ENCODE measurements around the gene OMG. TPM values are rescaled to one million over a fixed set of nuclear protein-coding genes. Genes with fewer than 3 reads are reported as not detected.

Gene OMG
- total RNA-seq, 2 experiments from 2014 or later = 0.44 to 0.47 TPM

DNA sequence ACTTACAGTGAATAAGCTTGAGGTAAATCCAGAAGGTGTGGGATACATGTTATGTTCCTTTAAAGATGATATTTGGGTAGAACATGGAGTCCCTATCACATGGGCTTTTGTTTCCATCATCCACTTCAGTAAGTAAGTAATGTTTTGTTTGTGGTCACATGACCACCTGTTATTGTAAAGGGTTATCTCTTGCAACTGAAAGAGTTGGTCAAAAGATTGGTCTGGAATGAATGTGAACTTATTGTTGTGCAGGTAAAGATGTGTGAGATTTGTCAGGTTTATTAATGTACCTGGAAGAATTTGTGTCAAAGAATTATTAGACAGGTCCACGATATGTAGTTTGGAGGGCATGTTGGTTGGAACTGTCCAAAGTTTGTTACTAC, 1.6 kb downstream of the OMG start:
- Histone ChIP-seq H3K4me3 (ENCODE audit: low read length) (no peak overlapping the region), H3K27me3 (ENCODE audit: control insufficient read depth in 1 of 2, insufficient read depth in 2 of 2, low read length in 2 of 2) (no peaks in the 10 kb centered on the region), H3K4me1 (ENCODE audit: insufficient read depth, low read length) (no peaks in the 10 kb centered on the region), H3K9me3 (ENCODE audit: control insufficient read depth in 1 of 2, insufficient read depth in 1 of 2, low read length in 2 of 2) (no peaks in the 10 kb centered on the region), H3K27ac (ENCODE audit: low read depth in 1 of 2, low read length in 2 of 2) (no peak overlapping the region), H3K36me3 (ENCODE audit: insufficient read depth, low read length) (no peaks in the 10 kb centered on the region)
- intact Hi-C loops (cut with DNase I, micrococcal nuclease) = no loop called here
- ChIA-PET POLR2A (interaction anchor here (1.2 kb wide), 1 partner anchor 15 kb away, joined by 4 read pairs; no protein-coding TSS in a partner anchor), CTCF (no interaction called here)
- Mint-ChIP-seq H3K36me3 (ENCODE audit: low read depth) (no peaks in the 10 kb centered on the region), H3K27me3 (no peaks in the 10 kb centered on the region), H3K4me1 (ENCODE audit: low read depth) (peaks cover 24% of the 10 kb centered on the region), H3K27ac (no peak overlapping the region), H3K4me3 (no peak overlapping the region), H3K9me3 (no peaks in the 10 kb centered on the region)
- DNase-seq = no peak
- no peak for ATAC-seq (ENCODE audit: poor library complexity)
- TF ChIP-seq, protein P1, sequence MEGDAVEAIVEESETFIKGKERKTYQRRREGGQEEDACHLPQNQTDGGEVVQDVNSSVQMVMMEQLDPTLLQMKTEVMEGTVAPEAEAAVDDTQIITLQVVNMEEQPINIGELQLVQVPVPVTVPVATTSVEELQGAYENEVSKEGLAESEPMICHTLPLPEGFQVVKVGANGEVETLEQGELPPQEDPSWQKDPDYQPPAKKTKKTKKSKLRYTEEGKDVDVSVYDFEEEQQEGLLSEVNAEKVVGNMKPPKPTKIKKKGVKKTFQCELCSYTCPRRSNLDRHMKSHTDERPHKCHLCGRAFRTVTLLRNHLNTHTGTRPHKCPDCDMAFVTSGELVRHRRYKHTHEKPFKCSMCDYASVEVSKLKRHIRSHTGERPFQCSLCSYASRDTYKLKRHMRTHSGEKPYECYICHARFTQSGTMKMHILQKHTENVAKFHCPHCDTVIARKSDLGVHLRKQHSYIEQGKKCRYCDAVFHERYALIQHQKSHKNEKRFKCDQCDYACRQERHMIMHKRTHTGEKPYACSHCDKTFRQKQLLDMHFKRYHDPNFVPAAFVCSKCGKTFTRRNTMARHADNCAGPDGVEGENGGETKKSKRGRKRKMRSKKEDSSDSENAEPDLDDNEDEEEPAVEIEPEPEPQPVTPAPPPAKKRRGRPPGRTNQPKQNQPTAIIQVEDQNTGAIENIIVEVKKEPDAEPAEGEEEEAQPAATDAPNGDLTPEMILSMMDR (IDR thresholded peaks at IDR 0.05) = no peak

DNA sequence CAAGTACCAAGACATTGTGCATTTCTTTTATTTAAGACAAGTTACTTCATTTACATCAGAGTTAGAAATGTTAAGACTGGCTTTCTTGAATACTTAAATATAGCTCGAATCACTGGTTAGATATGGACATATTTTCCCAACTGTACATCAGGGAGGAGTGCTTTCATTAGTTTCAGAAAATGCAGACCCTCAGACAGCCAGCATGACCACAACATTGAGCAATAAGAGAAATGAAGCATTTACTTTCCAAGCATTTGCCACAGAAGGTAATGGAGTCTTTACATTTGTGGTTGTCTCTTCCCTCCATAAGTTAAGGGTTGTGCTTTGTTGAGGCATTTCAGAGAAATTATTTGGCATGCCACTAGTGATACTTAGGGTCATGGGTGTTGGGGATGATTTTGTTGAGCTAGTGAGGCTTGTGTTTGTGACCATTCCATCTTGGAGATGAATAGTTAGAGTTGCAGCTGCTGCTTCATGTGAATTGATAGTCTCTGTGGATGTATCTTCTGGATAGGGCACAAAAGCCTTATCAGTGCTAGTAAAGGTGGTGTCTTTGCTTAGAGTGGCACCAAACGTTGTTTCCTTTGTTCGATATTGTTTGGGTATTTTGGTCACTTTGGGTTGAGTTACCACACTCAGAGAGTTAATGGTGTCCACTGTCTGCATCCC, 2.1 kb downstream of the OMG start:
- POLR2A ChIA-PET = interaction anchor here (1.2 kb wide), 1 partner anchor 15 kb away, joined by 4 read pairs; no protein-coding TSS in a partner anchor
- Histone ChIP-seq H3K27ac (ENCODE audit: low read depth in 1 of 2, low read length in 2 of 2) (no peak overlapping the region), H3K36me3 (ENCODE audit: insufficient read depth, low read length) (no peaks in the 10 kb centered on the region), H3K9me3 (ENCODE audit: control insufficient read depth in 1 of 2, insufficient read depth in 1 of 2, low read length in 2 of 2) (no peaks in the 10 kb centered on the region), H3K4me3 (ENCODE audit: low read length) (no peak overlapping the region), H3K4me1 (ENCODE audit: insufficient read depth, low read length) (no peaks in the 10 kb centered on the region), H3K27me3 (ENCODE audit: control insufficient read depth in 1 of 2, insufficient read depth in 2 of 2, low read length in 2 of 2) (no peaks in the 10 kb centered on the region)
- CTCF ChIA-PET = no interaction called here
- H3K4me3 Mint-ChIP-seq = no peak overlapping the region
- ATAC-seq (ENCODE audit: poor library complexity) = no peak
- no peak overlapping the region for H3K27ac Mint-ChIP-seq
- no peaks in the 10 kb centered on the region for H3K9me3 Mint-ChIP-seq
- TF ChIP-seq, protein P1 (IDR thresholded peaks at IDR 0.05) = no peak
- H3K4me1 Mint-ChIP-seq (ENCODE audit: low read depth) = peaks cover 24% of the 10 kb centered on the region
- no peaks in the 10 kb centered on the region for H3K27me3 Mint-ChIP-seq
- intact Hi-C loops (cut with DNase I, micrococcal nuclease) = no loop called here
- DNase-seq = no peak
- H3K36me3 Mint-ChIP-seq (ENCODE audit: low read depth) = no peaks in the 10 kb centered on the region

DNA sequence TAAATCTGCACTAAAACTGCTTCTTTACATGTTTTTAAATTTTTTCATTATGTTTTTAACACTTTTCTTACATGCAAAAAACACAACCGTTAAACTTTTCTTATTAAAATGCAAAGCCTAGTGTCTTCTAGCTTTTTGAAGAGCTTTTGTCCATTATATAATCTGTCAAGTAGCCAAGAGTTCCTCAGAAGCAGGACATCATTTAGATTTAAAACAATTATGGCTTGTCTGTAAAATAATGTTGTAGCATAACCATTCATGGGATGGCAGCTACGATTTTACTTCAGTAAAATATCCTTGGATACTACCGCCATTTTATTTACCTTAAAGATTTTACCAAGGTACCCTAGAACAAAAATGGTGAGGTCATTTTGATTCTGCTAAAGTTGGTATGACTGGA, 2.8 kb downstream of the OMG start:
- Mint-ChIP-seq H3K9me3 (no peaks in the 10 kb centered on the region), H3K27me3 (no peaks in the 10 kb centered on the region), H3K4me1 (ENCODE audit: low read depth) (peaks cover 25% of the 10 kb centered on the region), H3K4me3 (no peak overlapping the region), H3K27ac (no peak overlapping the region), H3K36me3 (ENCODE audit: low read depth) (no peaks in the 10 kb centered on the region)
- DNase-seq (no peak), ATAC-seq (ENCODE audit: poor library complexity) (no peak)
- H3K9me3 ChIP-seq (ENCODE audit: control insufficient read depth in 1 of 2, insufficient read depth in 1 of 2, low read length in 2 of 2) = no peaks in the 10 kb centered on the region
- no peaks in the 10 kb centered on the region for H3K27me3 ChIP-seq (ENCODE audit: control insufficient read depth in 1 of 2, insufficient read depth in 2 of 2, low read length in 2 of 2)
- no peaks in the 10 kb centered on the region for H3K36me3 ChIP-seq (ENCODE audit: insufficient read depth, low read length)
- TF ChIP-seq, protein P1 (IDR thresholded peaks at IDR 0.05) = no peak
- no peak overlapping the region for H3K4me3 ChIP-seq (ENCODE audit: low read length)
- H3K4me1 ChIP-seq (ENCODE audit: insufficient read depth, low read length) = no peaks in the 10 kb centered on the region
- POLR2A ChIA-PET = no interaction called here
- intact Hi-C loops (cut with DNase I, micrococcal nuclease) = no loop called here
- CTCF ChIA-PET = no interaction called here
- no peak overlapping the region for H3K27ac ChIP-seq (ENCODE audit: low read depth in 1 of 2, low read length in 2 of 2)
